GM12873 (cell line): ENCODE results near the gene PILRB.
A peak's percentile ranks its signal among the peaks of the same experiment; 100 is the strongest.

Experiments
- CTCF ChIP-seq: IDR thresholded peaks from 2 replicates; pipeline ENCODE4 v1.5.1; 2012; ENCODE audit warnings: low read depth, mild to moderate bottlenecking, moderate library complexity, low read length, control low read depth; ENCODE audit not compliant: insufficient read depth; ENCODE audit errors: missing control alignments

Gene PILRB

DNA sequence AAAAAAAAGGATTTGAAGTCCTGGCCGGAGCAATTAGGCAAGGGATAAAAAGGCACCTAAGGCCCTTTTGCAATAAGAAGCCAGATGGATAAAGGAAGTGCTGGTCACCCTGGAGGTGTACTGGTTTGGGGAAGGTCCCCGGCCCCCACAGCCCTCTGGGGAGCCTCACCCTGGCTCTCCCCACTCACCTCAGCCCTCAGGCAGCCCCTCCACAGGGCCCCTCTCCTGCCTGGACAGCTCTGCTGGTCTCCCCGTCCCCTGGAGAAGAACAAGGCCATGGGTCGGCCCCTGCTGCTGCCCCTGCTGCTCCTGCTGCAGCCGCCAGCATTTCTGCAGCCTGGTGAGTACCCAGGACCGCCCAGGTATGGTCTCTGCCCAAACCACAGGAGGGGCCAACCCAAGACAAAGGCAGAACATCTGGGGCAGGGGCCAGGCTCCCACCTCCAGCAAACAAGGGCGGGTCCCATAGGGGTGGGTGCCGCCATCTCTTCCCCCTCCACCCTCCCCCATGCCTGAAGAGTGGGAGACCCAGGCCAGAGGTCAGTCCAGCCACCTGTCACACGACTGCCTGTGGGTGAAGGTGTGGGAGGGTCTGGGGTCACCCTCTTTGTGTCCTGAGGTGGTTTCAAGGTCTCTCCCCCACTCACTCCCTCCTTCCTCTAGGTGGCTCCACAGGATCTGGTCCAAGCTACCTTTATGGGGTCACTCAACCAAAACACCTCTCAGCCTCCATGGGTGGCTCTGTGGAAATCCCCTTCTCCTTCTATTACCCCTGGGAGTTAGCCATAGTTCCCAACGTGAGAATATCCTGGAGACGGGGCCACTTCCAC is at the start of gene PILRB:
Gene PILRB (plus strand): TSS at position 91 of the 830 bp plus-strand sequence. CDS start 186 bp downstream, at position 277.
- peak; percentile 45 for TF ChIP-seq CTCF

DNA sequence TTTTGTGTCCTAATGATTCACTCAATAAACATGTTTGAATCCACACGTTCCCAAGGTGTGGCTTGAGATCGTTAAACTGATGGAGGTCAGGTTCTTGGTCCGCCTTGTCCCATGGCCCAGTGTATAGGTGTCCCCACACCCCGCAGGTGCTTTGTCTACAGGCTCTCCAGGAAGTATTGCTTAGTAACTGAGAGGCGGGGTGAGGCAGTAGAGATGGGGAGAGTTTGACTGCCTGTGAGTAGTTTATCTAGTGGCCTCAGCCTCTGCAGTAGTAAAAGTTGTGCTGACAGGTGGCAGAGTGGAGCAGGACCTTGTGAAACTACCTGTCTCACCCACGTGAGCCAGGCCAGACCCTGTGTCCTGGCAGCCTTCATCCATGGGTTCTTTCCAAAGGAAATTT is 16.6 kb upstream of the PILRB start:
- TF ChIP-seq CTCF, result peak; percentile 2

DNA sequence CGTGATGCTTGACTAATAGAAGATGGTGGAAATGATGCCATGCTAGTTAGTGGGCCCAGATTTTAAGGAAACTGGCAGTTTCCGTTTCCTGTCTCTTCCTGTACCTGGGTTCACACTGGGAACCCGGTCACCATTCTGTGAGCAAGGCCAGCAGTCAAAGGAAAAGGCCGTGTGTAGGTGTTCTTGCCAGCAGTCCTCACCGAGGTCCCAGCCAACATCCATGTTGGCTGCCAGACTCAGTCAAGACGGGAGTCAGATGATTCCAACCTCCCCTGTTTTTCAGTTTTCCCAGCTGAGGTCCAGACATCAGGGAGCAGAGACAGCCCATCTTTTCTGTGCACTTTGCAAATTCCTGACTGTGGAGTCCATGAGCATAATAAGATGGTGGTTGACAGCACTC is 15.2 kb upstream of the PILRB start:
- TF ChIP-seq CTCF, result no peak

GRCh38 chr7:100344560-100345287 is 13.2 kb upstream of the PILRB start:
- peak; percentile 52 for TF ChIP-seq CTCF

- TF ChIP-seq CTCF, result peak; percentile 50
These were observed 12.6 kb upstream of the PILRB start for GRCh38 chr7:100345288-100345672.

GRCh38 chr7:100346921-100347320 is 11.0 kb upstream of the PILRB start:
- no peak for TF ChIP-seq CTCF

DNA sequence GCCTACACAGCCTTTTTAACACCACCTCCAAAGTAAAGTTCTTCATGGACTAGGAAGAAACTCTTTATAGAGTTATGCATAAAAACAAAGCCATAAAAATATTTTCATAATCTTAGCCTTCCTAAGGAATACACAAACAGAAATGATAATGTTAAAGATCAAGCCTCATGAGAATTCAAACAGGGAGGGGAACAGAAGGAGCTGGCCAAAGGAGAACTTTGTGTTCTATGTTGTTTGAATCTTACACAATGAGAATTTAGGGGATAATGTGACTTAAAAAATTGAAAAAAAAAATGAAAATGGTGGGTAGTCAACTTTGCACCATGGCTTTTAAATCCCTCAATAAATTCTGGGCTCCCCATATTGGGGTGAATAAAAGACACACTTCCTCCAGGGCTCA is 9.1 kb upstream of the PILRB start:
- no peak for TF ChIP-seq CTCF
